ENCODE measurements around the gene UBALD1. TPM values are rescaled to one million over a fixed set of nuclear protein-coding genes. Genes with fewer than 3 reads are reported as not detected.

Gene UBALD1
- total and polyA plus RNA-seq, 2 experiments from 2014 or later = 6.1 to 25.7 TPM

- Histone ChIP-seq H3K9me3 (ENCODE audit: low read depth) (no peaks in the 10 kb centered on the region), H2AFZ (no peak overlapping the region), H3K79me2 (peaks cover 21% of the 10 kb centered on the region), H3K36me3 (replicated peaks; ENCODE audit: insufficient read depth, low read depth) (no peaks in the 10 kb centered on the region), H3K27me3 (no peaks in the 10 kb centered on the region), H3K27ac (no peak overlapping the region), H3K4me1 (ENCODE audit: insufficient read depth) (peaks cover 24% of the 10 kb centered on the region), H3K4me2 (no peak overlapping the region), H4K20me1 (ENCODE audit: insufficient read depth, poor library complexity, severe bottlenecking) (no peaks in the 10 kb centered on the region), H3K9me2 (replicated peaks; ENCODE audit: insufficient read depth) (no peaks in the 10 kb centered on the region), H3K4me3 (no peak overlapping the region)
- no peak for DNase-seq (ENCODE audit: low spot score)
- TF ChIP-seq EZH2 (IDR thresholded peaks at IDR 0.05; ENCODE audit: borderline replicate concordance) (no peak), EZH2phosphoT487 (IDR thresholded peaks at IDR 0.05; ENCODE audit: low read depth, severe bottlenecking, unreplicated experiment) (no peak)
- TF ChIP-seq, protein P1, sequence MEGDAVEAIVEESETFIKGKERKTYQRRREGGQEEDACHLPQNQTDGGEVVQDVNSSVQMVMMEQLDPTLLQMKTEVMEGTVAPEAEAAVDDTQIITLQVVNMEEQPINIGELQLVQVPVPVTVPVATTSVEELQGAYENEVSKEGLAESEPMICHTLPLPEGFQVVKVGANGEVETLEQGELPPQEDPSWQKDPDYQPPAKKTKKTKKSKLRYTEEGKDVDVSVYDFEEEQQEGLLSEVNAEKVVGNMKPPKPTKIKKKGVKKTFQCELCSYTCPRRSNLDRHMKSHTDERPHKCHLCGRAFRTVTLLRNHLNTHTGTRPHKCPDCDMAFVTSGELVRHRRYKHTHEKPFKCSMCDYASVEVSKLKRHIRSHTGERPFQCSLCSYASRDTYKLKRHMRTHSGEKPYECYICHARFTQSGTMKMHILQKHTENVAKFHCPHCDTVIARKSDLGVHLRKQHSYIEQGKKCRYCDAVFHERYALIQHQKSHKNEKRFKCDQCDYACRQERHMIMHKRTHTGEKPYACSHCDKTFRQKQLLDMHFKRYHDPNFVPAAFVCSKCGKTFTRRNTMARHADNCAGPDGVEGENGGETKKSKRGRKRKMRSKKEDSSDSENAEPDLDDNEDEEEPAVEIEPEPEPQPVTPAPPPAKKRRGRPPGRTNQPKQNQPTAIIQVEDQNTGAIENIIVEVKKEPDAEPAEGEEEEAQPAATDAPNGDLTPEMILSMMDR (IDR thresholded peaks at IDR 0.05; ENCODE audit: poor library complexity) = no peak
- WGBS (ENCODE audit: low lambda C conversion rate, missing lambda C conversion rate) = 96% methylated on average over 25 of the region's 25 CpGs
Observed at GRCh38 chr16:4656695-4657686, 42.3 kb upstream of the UBALD1 start.

DNA sequence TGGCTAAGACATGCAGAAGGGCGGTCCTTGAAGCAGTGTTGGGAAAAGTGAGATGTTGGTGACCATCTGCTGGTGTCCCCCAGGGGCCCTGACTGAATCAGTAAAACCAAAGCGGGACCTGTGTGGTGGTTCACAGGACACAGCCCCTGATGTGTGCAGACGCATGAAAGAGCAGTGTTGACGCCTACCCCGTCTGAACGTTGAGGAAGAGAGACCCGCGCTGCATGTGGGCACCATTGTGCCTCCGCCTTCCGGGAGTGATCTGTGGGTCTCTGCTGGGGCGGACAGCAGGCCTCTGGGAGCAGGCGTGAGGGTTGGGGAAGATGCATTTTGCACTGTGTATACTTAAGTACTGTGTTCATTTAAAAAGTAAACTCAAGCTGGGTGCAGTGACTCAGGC is 41.5 kb upstream of the UBALD1 start:
- H4K20me1 ChIP-seq (ENCODE audit: insufficient read depth, poor library complexity, severe bottlenecking) = no peaks in the 10 kb centered on the region
- no peaks in the 10 kb centered on the region for H3K27me3 ChIP-seq
- no peaks in the 10 kb centered on the region for H3K36me3 ChIP-seq (replicated peaks; ENCODE audit: insufficient read depth, low read depth)
- no peak overlapping the region for H3K4me2 ChIP-seq
- no peaks in the 10 kb centered on the region for H3K9me3 ChIP-seq (ENCODE audit: low read depth)
- peaks cover 24% of the 10 kb centered on the region for H3K4me1 ChIP-seq (ENCODE audit: insufficient read depth)
- TF ChIP-seq EZH2phosphoT487 (IDR thresholded peaks at IDR 0.05; ENCODE audit: low read depth, severe bottlenecking, unreplicated experiment) (no peak), EZH2 (IDR thresholded peaks at IDR 0.05; ENCODE audit: borderline replicate concordance) (no peak)
- TF ChIP-seq, protein P1 (IDR thresholded peaks at IDR 0.05; ENCODE audit: poor library complexity) = no peak
- H2AFZ ChIP-seq = no peak overlapping the region
- DNase-seq (ENCODE audit: low spot score) = no peak
- WGBS (ENCODE audit: low lambda C conversion rate, missing lambda C conversion rate) = 95% methylated on average over 12 of the region's 12 CpGs
- peaks cover 18% of the 10 kb centered on the region for H3K79me2 ChIP-seq
- H3K27ac ChIP-seq = no peak overlapping the region
- no peaks in the 10 kb centered on the region for H3K9me2 ChIP-seq (replicated peaks; ENCODE audit: insufficient read depth)
- no peak overlapping the region for H3K4me3 ChIP-seq

- Histone ChIP-seq H3K4me1 (ENCODE audit: insufficient read depth) (peaks cover 24% of the 10 kb centered on the region), H3K79me2 (peaks cover 16% of the 10 kb centered on the region), H3K4me2 (no peak overlapping the region), H2AFZ (no peak overlapping the region), H4K20me1 (ENCODE audit: insufficient read depth, poor library complexity, severe bottlenecking) (no peaks in the 10 kb centered on the region), H3K4me3 (no peak overlapping the region), H3K9me2 (replicated peaks; ENCODE audit: insufficient read depth) (no peaks in the 10 kb centered on the region), H3K27ac (peak overlapping the region; percentile 95), H3K36me3 (replicated peaks; ENCODE audit: insufficient read depth, low read depth) (no peaks in the 10 kb centered on the region), H3K27me3 (no peaks in the 10 kb centered on the region), H3K9me3 (ENCODE audit: low read depth) (no peaks in the 10 kb centered on the region)
- WGBS (ENCODE audit: low lambda C conversion rate, missing lambda C conversion rate) = 98% methylated on average over 6 of the region's 6 CpGs
- DNase-seq (ENCODE audit: low spot score) = no peak
- TF ChIP-seq, protein P1 (IDR thresholded peaks at IDR 0.05; ENCODE audit: poor library complexity) = no peak
- TF ChIP-seq EZH2phosphoT487 (IDR thresholded peaks at IDR 0.05; ENCODE audit: low read depth, severe bottlenecking, unreplicated experiment) = no peak
- TF ChIP-seq EZH2 (IDR thresholded peaks at IDR 0.05; ENCODE audit: borderline replicate concordance) = no peak
Observed at GRCh38 chr16:4655801-4656200, 41.1 kb upstream of the UBALD1 start.

All from hepatocyte (in vitro differentiated cells).